ENCODE results near the gene CBY1. TPM values are rescaled to one million over a fixed set of nuclear protein-coding genes. Genes with fewer than 3 reads are reported as not detected.

The CBY1 gene
- total and polyA plus RNA-seq, 10 of the 15 experiments (the other 5 are each of a cell fraction or from before 2014, with no cell fraction given) = 7.3 to 18.6 (median 11.9) TPM

DNA sequence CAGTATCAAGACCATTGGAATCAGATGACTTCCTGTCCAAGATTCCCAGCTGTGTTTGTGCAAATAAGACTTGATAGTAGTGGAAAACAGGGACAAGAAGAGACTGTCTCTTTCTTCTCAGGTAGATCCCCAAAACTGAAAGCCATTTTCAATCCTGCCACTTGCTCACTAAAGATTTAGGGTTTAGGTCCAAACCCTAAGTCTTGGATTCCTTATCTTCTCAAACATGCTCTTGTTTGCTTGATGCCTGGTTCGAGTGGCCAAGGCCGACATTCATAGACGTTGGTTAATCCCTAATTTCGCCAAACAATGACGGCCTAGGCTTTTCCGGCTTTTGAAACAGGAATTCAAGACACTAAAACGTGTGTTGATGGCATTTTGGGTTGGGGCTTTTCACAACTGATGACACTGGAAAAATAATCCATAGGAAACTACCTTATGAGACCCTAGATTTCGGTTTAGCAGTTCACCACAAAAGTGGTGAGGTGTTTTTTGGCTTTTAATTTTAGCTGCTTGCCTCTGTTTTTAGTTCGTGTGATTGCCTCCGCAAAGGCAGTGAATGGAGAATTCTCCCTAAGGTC lies 48.3 kb downstream of the CBY1 start (continued):
- TF ChIP-seq, protein P1, sequence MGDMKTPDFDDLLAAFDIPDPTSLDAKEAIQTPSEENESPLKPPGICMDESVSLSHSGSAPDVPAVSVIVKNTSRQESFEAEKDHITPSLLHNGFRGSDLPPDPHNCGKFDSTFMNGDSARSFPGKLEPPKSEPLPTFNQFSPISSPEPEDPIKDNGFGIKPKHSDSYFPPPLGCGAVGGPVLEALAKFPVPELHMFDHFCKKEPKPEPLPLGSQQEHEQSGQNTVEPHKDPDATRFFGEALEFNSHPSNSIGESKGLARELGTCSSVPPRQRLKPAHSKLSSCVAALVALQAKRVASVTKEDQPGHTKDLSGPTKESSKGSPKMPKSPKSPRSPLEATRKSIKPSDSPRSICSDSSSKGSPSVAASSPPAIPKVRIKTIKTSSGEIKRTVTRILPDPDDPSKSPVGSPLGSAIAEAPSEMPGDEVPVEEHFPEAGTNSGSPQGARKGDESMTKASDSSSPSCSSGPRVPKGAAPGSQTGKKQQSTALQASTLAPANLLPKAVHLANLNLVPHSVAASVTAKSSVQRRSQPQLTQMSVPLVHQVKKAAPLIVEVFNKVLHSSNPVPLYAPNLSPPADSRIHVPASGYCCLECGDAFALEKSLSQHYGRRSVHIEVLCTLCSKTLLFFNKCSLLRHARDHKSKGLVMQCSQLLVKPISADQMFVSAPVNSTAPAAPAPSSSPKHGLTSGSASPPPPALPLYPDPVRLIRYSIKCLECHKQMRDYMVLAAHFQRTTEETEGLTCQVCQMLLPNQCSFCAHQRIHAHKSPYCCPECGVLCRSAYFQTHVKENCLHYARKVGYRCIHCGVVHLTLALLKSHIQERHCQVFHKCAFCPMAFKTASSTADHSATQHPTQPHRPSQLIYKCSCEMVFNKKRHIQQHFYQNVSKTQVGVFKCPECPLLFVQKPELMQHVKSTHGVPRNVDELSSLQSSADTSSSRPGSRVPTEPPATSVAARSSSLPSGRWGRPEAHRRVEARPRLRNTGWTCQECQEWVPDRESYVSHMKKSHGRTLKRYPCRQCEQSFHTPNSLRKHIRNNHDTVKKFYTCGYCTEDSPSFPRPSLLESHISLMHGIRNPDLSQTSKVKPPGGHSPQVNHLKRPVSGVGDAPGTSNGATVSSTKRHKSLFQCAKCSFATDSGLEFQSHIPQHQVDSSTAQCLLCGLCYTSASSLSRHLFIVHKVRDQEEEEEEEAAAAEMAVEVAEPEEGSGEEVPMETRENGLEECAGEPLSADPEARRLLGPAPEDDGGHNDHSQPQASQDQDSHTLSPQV (IDR thresholded peaks at IDR 0.05) = no peak
- TF ChIP-seq, protein P2, sequence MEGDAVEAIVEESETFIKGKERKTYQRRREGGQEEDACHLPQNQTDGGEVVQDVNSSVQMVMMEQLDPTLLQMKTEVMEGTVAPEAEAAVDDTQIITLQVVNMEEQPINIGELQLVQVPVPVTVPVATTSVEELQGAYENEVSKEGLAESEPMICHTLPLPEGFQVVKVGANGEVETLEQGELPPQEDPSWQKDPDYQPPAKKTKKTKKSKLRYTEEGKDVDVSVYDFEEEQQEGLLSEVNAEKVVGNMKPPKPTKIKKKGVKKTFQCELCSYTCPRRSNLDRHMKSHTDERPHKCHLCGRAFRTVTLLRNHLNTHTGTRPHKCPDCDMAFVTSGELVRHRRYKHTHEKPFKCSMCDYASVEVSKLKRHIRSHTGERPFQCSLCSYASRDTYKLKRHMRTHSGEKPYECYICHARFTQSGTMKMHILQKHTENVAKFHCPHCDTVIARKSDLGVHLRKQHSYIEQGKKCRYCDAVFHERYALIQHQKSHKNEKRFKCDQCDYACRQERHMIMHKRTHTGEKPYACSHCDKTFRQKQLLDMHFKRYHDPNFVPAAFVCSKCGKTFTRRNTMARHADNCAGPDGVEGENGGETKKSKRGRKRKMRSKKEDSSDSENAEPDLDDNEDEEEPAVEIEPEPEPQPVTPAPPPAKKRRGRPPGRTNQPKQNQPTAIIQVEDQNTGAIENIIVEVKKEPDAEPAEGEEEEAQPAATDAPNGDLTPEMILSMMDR (IDR thresholded peaks at IDR 0.05 in 2 of 3, conservative IDR thresholded peaks at IDR 0.05 in 1 of 3; ENCODE audit: control insufficient read depth in 2 of 3, extremely low read depth in 1 of 3, insufficient read depth in 1 of 3, low read depth in 3 of 3, low read length in 3 of 3) = no peak
- TF ChIP-seq, protein P3, sequence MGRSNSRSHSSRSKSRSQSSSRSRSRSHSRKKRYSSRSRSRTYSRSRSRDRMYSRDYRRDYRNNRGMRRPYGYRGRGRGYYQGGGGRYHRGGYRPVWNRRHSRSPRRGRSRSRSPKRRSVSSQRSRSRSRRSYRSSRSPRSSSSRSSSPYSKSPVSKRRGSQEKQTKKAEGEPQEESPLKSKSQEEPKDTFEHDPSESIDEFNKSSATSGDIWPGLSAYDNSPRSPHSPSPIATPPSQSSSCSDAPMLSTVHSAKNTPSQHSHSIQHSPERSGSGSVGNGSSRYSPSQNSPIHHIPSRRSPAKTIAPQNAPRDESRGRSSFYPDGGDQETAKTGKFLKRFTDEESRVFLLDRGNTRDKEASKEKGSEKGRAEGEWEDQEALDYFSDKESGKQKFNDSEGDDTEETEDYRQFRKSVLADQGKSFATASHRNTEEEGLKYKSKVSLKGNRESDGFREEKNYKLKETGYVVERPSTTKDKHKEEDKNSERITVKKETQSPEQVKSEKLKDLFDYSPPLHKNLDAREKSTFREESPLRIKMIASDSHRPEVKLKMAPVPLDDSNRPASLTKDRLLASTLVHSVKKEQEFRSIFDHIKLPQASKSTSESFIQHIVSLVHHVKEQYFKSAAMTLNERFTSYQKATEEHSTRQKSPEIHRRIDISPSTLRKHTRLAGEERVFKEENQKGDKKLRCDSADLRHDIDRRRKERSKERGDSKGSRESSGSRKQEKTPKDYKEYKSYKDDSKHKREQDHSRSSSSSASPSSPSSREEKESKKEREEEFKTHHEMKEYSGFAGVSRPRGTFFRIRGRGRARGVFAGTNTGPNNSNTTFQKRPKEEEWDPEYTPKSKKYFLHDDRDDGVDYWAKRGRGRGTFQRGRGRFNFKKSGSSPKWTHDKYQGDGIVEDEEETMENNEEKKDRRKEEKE (IDR thresholded peaks at IDR 0.05) = no peak
- no peak for TF ChIP-seq ZNF622 (IDR thresholded peaks at IDR 0.05)
- TF ChIP-seq IKZF2 (IDR thresholded peaks at IDR 0.05) = peak in 1 of 2 experiments; percentile 78; a peak in 2 of 4 replicates
- TF ChIP-seq, protein P4, sequence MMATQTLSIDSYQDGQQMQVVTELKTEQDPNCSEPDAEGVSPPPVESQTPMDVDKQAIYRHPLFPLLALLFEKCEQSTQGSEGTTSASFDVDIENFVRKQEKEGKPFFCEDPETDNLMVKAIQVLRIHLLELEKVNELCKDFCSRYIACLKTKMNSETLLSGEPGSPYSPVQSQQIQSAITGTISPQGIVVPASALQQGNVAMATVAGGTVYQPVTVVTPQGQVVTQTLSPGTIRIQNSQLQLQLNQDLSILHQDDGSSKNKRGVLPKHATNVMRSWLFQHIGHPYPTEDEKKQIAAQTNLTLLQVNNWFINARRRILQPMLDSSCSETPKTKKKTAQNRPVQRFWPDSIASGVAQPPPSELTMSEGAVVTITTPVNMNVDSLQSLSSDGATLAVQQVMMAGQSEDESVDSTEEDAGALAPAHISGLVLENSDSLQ (IDR thresholded peaks at IDR 0.05) = no peak
- 0 out of 2 replicates have a peak, but pooled peaks have one; percentile 50 for TF ChIP-seq CBFB (IDR thresholded peaks at IDR 0.05; ENCODE audit: low read depth)
- no peak for TF ChIP-seq STAT3 (IDR thresholded peaks at IDR 0.05; ENCODE audit: low read depth, low read length)
- TF ChIP-seq FOS (IDR thresholded peaks at IDR 0.05; ENCODE audit: borderline replicate concordance, extremely low read depth, insufficient read length) = no peak
- TF ChIP-seq EP300 (IDR thresholded peaks at IDR 0.05; ENCODE audit: borderline replicate concordance in 1 of 2, control insufficient read depth in 1 of 2, low read depth in 2 of 2, low read length in 2 of 2) = no peak
- no peak for TF ChIP-seq CBX5 (IDR thresholded peaks at IDR 0.05; ENCODE audit: low read depth)
- TF ChIP-seq HDAC2 (IDR thresholded peaks at IDR 0.05) = no peak
- no peak for TF ChIP-seq SREBF2 (IDR thresholded peaks at IDR 0.05; ENCODE audit: low read length)
- no peak for TF ChIP-seq NFYB (IDR thresholded peaks at IDR 0.05; ENCODE audit: insufficient read depth, low read depth, low read length)
- TF ChIP-seq PAX8 (IDR thresholded peaks at IDR 0.05) = 0 out of 2 replicates have a peak, but pooled peaks have one; percentile 74
- no peak for TF ChIP-seq ZNF207 (IDR thresholded peaks at IDR 0.05; ENCODE audit: borderline replicate concordance)
- TF ChIP-seq KDM1A (IDR thresholded peaks at IDR 0.05; ENCODE audit: borderline replicate concordance) = no peak
